Uterus (tissue), 2 donors: ENCODE data around the gene CIAO1.

Experiments used
- CTCF ChIP-seq, 4 experiments: fragments of 200-600 bp in 2 of 4; fragments of 450-650 bp in 2 of 4; sonication (generic) in 2 of 4; IDR thresholded peaks; one replicate each; pipeline ENCODE4 v1.5.1; 2016 to 2019; ENCODE audit warnings: antibody characterized with exemption in 4 of 4, mild to moderate bottlenecking in 2 of 4, moderate library complexity in 1 of 4
- POLR2A ChIP-seq, 2 donors: fragments of 450-650 bp; IDR thresholded peaks; one replicate each; pipeline ENCODE4 v1.6.1; 2016; ENCODE audit warnings: antibody characterized with exemption in 2 of 2, mild to moderate bottlenecking in 1 of 2, moderate library complexity in 1 of 2

DNA sequence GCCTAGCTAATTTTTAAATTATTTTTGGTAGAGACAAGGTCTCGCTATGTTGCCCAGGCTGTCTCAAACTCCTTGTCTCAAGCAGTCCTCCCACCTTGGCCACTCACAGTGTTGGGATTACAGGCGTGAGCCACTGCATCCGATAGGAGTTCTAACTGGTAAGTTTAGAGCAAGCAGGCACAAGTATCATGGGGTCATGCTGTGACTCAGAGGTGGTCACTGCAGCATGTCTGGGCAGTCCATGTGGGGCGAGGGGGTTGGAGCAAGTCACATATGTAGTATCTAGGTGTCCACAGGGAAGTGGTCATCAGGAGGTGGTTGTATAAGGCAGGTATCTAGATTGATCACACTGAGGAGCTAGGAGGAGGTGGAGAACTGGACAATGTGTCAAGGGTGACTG lies 34.7 kb upstream of the CIAO1 start:
- TF ChIP-seq CTCF (IDR thresholded peaks at IDR 0.05) (no peak), POLR2A (IDR thresholded peaks at IDR 0.05) (no peak)
